Neural crest cell (in vitro differentiated cells): ENCODE measurements around the gene GPC6. TPM values are rescaled to one million over a fixed set of nuclear protein-coding genes. Genes with fewer than 3 reads are reported as not detected.

Source experiments
- DNase-seq: peaks from one replicate; pipeline ENCODE4 v3.0.0; 2021; ENCODE audit warnings: low read depth, mixed read lengths, low spot score
- H3K27ac Mint-ChIP-seq: one replicate; pipeline ENCODE4 v1.8.0; 2021; ENCODE audit warnings: mild to moderate bottlenecking, mixed read lengths; ENCODE audit not compliant: unreplicated experiment
- H3K27me3 Mint-ChIP-seq: 2 replicates; pipeline ENCODE4 v1.8.0; 2021; ENCODE audit warnings: low read depth, mild to moderate bottlenecking, mixed read lengths
- H3K36me3 Mint-ChIP-seq: 2 replicates; pipeline ENCODE4 v1.8.0; 2021; ENCODE audit warnings: low read depth, mild to moderate bottlenecking, mixed read lengths
- H3K4me1 Mint-ChIP-seq: 2 replicates; pipeline ENCODE4 v1.8.0; 2021; ENCODE audit warnings: mixed read lengths
- H3K4me3 Mint-ChIP-seq: one replicate; pipeline ENCODE4 v1.8.0; 2021; ENCODE audit warnings: mild to moderate bottlenecking, mixed read lengths
- H3K9me3 Mint-ChIP-seq: 2 replicates; pipeline ENCODE4 v1.8.0; 2021; ENCODE audit warnings: mixed read lengths
- total RNA-seq: library from RNA; stranded (reverse); gene quantifications from 2 replicates; pipeline ENCODE4 v1.2.1, GENCODE V29; 2021
- TF ChIP-seq, protein P1 (sequence below): fragments of 200-600 bp; sonication (generic); conservative IDR thresholded peaks from 2 replicates; pipeline ENCODE4 v1.5.0; 2021; ENCODE audit warnings: antibody characterized with exemption, mild to moderate bottlenecking

GPC6 gene
- total RNA-seq, 1 donor from 2014 or later, result 13.4 TPM

DNA sequence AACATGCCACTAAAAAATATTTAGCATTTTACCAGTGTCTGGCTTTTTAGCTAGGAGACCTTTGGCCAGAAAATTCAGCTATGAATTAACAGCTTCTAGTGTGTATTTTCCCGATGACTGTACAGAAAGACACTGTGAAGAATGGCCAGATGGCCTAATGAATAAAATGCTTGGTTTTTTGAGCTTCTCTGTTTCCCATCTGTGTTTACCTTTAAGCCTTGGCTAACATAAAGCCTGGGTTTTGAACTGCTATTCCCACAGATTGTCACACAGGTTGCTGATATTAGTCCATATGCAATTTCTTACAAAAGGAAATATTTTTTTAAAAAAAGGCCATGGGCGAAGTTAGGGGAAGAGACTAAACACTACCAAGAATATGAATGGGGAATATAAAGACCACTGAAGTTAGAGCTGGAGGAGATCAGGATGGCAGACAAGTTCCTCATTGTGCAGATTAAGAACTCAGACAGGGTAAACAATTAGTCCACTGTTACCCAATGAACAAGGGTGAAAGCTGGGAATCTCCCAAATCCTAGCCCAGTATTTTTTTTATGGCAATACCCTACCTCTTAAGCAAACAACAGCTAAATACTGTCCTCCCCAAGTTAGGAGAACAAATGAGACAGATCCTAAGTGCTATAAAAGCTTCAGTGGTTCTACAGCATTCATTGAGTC, 1157.8 kb downstream of the GPC6 start:
- no peaks in the 10 kb centered on the region for H3K36me3 Mint-ChIP-seq
- DNase-seq, result no peak

DNA sequence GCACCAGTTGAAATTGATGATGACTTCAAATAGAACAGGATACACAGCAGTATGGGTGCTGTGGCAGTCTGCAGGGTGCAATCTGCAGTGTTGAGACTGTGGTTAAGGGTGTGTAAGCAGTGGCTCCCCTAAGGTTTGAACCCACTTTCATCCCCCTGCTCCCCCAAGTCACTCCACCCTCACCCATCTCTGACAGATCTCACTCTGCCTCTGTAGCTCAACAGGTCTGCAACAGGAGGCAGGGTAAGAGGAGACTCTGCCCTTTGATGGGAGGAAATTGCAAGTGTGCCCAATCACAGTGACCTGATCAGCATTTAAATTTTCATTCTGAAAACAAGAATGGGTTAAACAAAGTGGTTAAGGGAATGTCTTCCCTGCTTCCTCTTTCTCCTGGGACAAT, 1160.4 kb downstream of the GPC6 start:
- Mint-ChIP-seq H3K4me3 (no peak overlapping the region), H3K27ac (no peak overlapping the region), H3K4me1 (peaks cover 19% of the 10 kb centered on the region)

More for the DNA sequence above, 1157.8 kb downstream of the GPC6 start:
- TF ChIP-seq, protein P1, sequence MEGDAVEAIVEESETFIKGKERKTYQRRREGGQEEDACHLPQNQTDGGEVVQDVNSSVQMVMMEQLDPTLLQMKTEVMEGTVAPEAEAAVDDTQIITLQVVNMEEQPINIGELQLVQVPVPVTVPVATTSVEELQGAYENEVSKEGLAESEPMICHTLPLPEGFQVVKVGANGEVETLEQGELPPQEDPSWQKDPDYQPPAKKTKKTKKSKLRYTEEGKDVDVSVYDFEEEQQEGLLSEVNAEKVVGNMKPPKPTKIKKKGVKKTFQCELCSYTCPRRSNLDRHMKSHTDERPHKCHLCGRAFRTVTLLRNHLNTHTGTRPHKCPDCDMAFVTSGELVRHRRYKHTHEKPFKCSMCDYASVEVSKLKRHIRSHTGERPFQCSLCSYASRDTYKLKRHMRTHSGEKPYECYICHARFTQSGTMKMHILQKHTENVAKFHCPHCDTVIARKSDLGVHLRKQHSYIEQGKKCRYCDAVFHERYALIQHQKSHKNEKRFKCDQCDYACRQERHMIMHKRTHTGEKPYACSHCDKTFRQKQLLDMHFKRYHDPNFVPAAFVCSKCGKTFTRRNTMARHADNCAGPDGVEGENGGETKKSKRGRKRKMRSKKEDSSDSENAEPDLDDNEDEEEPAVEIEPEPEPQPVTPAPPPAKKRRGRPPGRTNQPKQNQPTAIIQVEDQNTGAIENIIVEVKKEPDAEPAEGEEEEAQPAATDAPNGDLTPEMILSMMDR, result no peak
- Mint-ChIP-seq H3K9me3 (no peaks in the 10 kb centered on the region), H3K4me3 (no peak overlapping the region), H3K27me3 (peaks cover 2% of the 10 kb centered on the region), H3K4me1 (peaks cover 13% of the 10 kb centered on the region), H3K27ac (no peak overlapping the region)

DNA sequence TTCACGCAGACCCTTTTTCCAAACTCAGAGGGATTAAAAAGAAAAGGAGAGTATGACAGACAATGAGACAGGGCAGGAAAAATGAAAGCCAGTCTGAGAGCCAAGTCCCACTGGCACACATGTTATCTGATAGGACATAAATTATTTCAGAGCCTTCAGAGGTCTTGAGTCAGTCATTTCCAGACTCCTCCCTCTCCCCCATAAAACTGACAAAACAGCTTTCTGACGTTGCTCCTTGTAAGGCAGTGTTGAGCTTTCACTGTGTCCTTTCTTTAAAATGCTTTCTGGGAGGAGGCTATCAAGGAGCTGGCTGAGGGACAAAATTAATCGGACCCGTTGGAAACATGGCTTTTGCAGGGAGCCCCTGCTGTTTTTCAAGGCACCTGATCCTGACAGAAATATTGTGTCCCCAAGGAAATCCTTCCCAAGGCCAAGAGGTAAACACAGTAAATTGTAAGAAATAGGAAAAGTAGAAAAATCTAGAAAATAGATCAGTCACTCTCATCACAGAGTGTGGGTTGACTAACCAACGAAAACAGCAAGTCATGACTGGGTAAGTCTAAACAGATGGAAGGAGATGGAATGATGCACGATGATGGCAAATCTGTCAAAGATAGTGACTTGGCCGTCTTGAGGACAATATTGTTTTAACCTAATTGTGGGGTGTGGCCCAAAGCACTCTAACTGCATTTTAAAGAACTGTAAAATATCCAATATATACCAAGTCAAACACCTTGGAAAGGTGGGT, 1163.2 kb downstream of the GPC6 start:
- no peak overlapping the region for H3K4me3 Mint-ChIP-seq
- no peak overlapping the region for H3K27ac Mint-ChIP-seq
- H3K36me3 Mint-ChIP-seq, result no peaks in the 10 kb centered on the region
- no peaks in the 10 kb centered on the region for H3K27me3 Mint-ChIP-seq
- peaks cover 6% of the 10 kb centered on the region for H3K4me1 Mint-ChIP-seq
- TF ChIP-seq, protein P1, result no peak
- DNase-seq, result no peak
- no peaks in the 10 kb centered on the region for H3K9me3 Mint-ChIP-seq

More for the DNA sequence above, 1160.4 kb downstream of the GPC6 start:
- no peaks in the 10 kb centered on the region for H3K36me3 Mint-ChIP-seq
- no peak for DNase-seq
- H3K9me3 Mint-ChIP-seq, result no peaks in the 10 kb centered on the region
- peaks cover 2% of the 10 kb centered on the region for H3K27me3 Mint-ChIP-seq
- TF ChIP-seq, protein P1, result no peak

DNA sequence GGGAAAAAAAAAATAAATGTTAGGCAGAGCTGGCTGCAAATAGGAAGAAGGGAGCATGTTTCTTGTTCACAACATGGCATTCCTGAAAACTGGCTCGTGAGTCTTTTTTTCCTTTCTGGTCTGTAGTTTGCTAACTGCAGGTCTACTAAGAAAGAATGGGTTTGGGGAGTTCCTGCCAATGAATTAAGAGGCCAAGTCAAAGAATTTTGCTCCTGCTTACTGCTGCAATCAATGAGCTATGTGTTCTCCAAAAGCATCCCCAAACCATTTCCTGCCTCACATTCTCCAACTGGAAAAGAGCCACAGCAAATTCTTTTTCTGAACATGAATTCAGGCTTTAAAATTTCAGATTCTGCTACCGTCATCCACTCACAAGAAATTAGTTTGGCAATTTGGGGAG, 1164.3 kb downstream of the GPC6 start:
- no peaks in the 10 kb centered on the region for H3K9me3 Mint-ChIP-seq
- TF ChIP-seq, protein P1, result no peak
- H3K4me1 Mint-ChIP-seq, result peaks cover 6% of the 10 kb centered on the region
- H3K27me3 Mint-ChIP-seq, result no peaks in the 10 kb centered on the region
- H3K36me3 Mint-ChIP-seq, result no peaks in the 10 kb centered on the region
- H3K27ac Mint-ChIP-seq, result no peak overlapping the region
- no peak for DNase-seq
- no peak overlapping the region for H3K4me3 Mint-ChIP-seq

DNA sequence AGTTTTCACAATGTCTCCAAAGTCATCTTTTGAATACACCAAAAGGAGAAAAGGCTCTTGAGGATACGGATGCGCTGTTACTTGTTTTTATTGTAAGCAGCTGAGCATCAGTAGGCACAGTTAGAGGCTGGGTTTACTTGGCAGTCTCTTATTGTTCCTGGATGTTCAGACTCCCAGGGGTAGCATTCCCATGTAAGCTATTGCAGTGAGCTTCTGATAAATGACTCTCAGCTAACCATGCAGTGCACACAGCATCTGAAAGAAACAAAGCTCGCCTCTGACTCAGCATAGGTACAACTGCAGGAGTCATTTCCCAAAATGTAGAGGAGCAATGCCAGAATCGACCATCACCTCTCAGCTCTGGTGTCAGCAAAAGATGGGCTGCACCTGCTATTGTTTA, 1168.1 kb downstream of the GPC6 start:
- no peak for DNase-seq
- TF ChIP-seq, protein P1, result no peak
- H3K9me3 Mint-ChIP-seq, result peaks cover 5% of the 10 kb centered on the region
- peaks cover 14% of the 10 kb centered on the region for H3K36me3 Mint-ChIP-seq
- H3K27me3 Mint-ChIP-seq, result no peaks in the 10 kb centered on the region
- no peak overlapping the region for H3K4me3 Mint-ChIP-seq
- H3K27ac Mint-ChIP-seq, result no peak overlapping the region
- H3K4me1 Mint-ChIP-seq, result peaks cover 6% of the 10 kb centered on the region
